RWPE2 (cell line): Measurements from ENCODE around the gene LCE4A.

Source experiments
- ATAC-seq: fragments of 200-7000 bp; cut with Tn5 transposase; 3 replicates; pipeline ENCODE4 v1.9.1; 2021; ENCODE audit warnings: low read depth
- DNase-seq: peaks from one replicate; pipeline ENCODE4 v3.0.0-alpha.2; 2020; ENCODE audit warnings: low spot score
- H3K27ac ChIP-seq: fragments of 450-650 bp; 2 replicates; pipeline ENCODE4 v1.5.1; 2017; ENCODE audit warnings: mild to moderate bottlenecking; ENCODE audit not compliant: poor library complexity, severe bottlenecking
- H3K27me3 ChIP-seq: fragments of 250-450 bp; sonication (Bioruptor Pico); 2 replicates; pipeline ENCODE4 v1.5.1; 2021; ENCODE audit warnings: mild to moderate bottlenecking, moderate library complexity; ENCODE audit not compliant: insufficient read depth, poor library complexity, severe bottlenecking
- H3K36me3 ChIP-seq: fragments of 250-450 bp; sonication (Bioruptor Pico); 2 replicates; pipeline ENCODE4 v1.5.1; 2020; ENCODE audit warnings: low read depth, mild to moderate bottlenecking, moderate library complexity
- H3K4me1 ChIP-seq: fragments of 250-450 bp; sonication (Bioruptor Pico); 2 replicates; pipeline ENCODE4 v1.5.1; 2021; ENCODE audit warnings: mild to moderate bottlenecking, moderate library complexity; ENCODE audit not compliant: insufficient read depth, poor library complexity, severe bottlenecking
- H3K4me3 ChIP-seq: fragments of 250-450 bp; sonication (Bioruptor Pico); 2 replicates; pipeline ENCODE4 v1.5.1; 2021; ENCODE audit warnings: mild to moderate bottlenecking, moderate library complexity; ENCODE audit not compliant: severe bottlenecking
- H3K9me3 ChIP-seq: fragments of 250-450 bp; sonication (Bioruptor Pico); 2 replicates; pipeline ENCODE4 v1.5.1; 2021; ENCODE audit warnings: mild to moderate bottlenecking, moderate library complexity; ENCODE audit not compliant: severe bottlenecking
- TF ChIP-seq, protein P1 (sequence below): fragments of 450-650 bp; IDR thresholded peaks from one replicate; pipeline ENCODE4 v1.5.1; 2017; ENCODE audit warnings: mild to moderate bottlenecking, moderate library complexity; ENCODE audit not compliant: poor library complexity, severe bottlenecking

Gene LCE4A

DNA sequence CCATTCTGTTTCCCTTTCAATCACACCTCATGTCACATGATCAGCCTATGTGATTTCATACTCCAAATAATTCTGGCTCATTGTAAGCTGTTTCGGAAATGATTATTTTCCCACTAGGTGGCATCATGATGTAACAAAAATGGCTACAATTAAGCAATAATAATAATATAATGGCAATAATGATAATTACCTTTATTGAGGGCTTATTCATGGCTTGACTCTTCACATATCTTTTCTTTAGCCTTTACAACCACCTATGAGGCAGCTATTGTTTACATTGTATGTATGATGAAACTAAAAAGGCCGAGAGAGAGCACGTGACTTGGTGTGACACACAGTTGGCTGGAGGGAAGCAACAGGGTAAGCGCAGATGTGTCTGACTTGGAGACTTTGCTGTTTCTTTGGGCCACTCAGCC, 37.3 kb downstream of the LCE4A start:
- H3K4me3 ChIP-seq, result no peak overlapping the region
- no peaks in the 10 kb centered on the region for H3K9me3 ChIP-seq
- DNase-seq (no peak), ATAC-seq (peak; percentile 65)
- no peaks in the 10 kb centered on the region for H3K27me3 ChIP-seq
- H3K36me3 ChIP-seq, result no peaks in the 10 kb centered on the region
- peaks cover 42% of the 10 kb centered on the region for H3K4me1 ChIP-seq
- TF ChIP-seq, protein P1, sequence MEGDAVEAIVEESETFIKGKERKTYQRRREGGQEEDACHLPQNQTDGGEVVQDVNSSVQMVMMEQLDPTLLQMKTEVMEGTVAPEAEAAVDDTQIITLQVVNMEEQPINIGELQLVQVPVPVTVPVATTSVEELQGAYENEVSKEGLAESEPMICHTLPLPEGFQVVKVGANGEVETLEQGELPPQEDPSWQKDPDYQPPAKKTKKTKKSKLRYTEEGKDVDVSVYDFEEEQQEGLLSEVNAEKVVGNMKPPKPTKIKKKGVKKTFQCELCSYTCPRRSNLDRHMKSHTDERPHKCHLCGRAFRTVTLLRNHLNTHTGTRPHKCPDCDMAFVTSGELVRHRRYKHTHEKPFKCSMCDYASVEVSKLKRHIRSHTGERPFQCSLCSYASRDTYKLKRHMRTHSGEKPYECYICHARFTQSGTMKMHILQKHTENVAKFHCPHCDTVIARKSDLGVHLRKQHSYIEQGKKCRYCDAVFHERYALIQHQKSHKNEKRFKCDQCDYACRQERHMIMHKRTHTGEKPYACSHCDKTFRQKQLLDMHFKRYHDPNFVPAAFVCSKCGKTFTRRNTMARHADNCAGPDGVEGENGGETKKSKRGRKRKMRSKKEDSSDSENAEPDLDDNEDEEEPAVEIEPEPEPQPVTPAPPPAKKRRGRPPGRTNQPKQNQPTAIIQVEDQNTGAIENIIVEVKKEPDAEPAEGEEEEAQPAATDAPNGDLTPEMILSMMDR, result peak; percentile 40
- peak overlapping the region; percentile 67 for H3K27ac ChIP-seq

DNA sequence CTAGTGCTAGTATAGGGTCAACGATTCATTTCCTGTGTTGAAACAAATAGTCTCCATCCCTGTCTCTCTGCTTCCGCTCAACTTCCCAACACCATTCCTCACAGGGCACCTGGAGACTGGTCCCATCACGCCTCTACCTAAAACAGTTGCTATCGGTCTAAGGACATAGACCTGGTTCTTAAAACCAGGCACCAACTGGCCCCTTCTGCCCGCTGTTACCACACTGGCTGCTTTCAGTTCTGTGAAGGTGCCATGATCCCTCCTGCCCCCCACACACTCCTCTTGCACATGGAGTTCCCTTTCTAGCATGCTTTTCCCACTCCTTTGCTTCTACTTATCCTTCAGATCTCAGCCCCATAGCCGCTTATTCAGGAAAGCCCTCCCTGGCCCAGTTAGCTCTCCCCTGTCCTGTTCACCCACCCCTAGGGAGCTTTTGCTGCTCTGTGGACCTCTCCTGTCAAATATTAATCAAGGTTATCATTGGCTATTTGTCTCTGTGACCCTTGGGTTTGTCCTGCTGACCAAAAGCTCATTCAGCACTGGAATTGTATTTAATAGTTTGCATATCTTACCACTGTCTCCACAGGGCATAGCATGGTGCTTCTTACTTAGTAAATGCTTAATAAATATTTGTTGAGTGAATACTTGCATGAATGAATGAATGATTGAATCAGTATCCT, 37.9 kb downstream of the LCE4A start:
- Histone ChIP-seq H3K9me3 (no peaks in the 10 kb centered on the region), H3K36me3 (no peaks in the 10 kb centered on the region), H3K4me3 (no peak overlapping the region), H3K27ac (peak overlapping the region; percentile 67), H3K4me1 (peaks cover 40% of the 10 kb centered on the region), H3K27me3 (no peaks in the 10 kb centered on the region)
- no peak for DNase-seq
- ATAC-seq, result no peak
- TF ChIP-seq, protein P1, result no peak

DNA sequence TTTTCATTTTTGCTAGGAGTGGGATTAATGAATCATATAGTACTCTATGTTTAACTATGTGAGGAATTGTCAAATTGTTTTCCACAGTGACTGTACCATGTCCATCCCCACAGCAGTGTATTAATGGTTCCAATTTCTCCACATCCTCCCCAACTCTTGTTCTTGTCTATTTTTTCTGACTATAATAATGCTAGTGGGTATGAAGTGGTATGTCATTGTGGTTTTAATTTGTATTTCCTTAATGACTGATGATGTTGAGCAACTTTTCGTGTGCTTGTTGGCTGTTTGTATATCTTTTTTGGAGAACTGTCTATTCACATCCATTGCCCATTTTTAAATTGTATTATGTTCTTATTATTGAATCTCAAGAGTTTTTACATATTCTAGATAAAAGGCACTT, 39.9 kb downstream of the LCE4A start:
- DNase-seq (no peak), ATAC-seq (no peak)
- Histone ChIP-seq H3K4me1 (peaks cover 38% of the 10 kb centered on the region), H3K27me3 (no peaks in the 10 kb centered on the region), H3K9me3 (no peaks in the 10 kb centered on the region), H3K36me3 (no peaks in the 10 kb centered on the region), H3K27ac (no peak overlapping the region), H3K4me3 (no peak overlapping the region)
- TF ChIP-seq, protein P1, result no peak

DNA sequence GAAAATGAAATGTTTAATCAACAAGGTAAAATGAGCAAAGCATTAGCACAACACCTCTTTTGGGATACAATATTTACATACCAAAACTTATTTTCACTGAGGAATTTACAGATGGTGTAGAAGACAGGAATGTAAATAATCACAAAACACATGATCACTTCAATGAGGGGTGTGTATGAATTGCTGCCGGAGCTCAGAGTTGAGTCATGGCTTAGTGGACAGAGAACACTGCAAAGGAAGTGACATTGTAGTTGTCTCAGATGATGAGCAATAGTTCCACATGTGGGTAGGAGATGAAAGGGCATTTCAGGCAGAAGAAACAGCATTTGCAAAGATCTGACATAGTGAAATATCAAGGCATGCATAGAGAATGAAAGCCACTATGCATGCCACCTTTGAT, 44.3 kb downstream of the LCE4A start:
- Histone ChIP-seq H3K4me3 (no peak overlapping the region), H3K4me1 (peaks cover 10% of the 10 kb centered on the region), H3K36me3 (no peaks in the 10 kb centered on the region), H3K27ac (peak overlapping the region; percentile 48), H3K27me3 (no peaks in the 10 kb centered on the region), H3K9me3 (no peaks in the 10 kb centered on the region)
- TF ChIP-seq, protein P1, result no peak
- DNase-seq (no peak), ATAC-seq (peak; percentile 96)

DNA sequence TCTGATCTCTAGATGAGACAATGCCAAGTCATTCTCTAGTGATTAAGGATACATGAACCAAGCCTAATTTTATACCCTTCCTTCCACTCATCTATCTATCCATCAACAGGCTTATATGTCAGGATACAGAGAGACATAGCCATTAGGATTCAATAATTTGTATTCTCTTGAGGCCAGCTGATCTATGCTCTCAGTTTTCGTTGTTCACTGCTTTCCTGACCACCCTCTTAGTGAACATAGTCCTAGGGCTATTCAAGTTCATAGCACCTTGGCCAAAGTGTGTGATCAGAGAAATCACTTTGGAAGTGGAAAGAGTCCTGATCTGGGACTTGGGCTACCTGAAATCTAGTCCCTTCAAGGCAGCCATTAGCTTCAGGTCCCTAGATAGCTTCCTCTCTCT, 45.6 kb downstream of the LCE4A start:
- DNase-seq (no peak), ATAC-seq (no peak)
- Histone ChIP-seq H3K4me3 (no peak overlapping the region), H3K36me3 (no peaks in the 10 kb centered on the region), H3K4me1 (peaks cover 16% of the 10 kb centered on the region), H3K9me3 (no peaks in the 10 kb centered on the region), H3K27me3 (no peaks in the 10 kb centered on the region), H3K27ac (no peak overlapping the region)
- TF ChIP-seq, protein P1, result no peak
